Liver (tissue), 2 donors: Measurements from ENCODE around the gene KCNJ1.

Source experiments
- RAD21 ChIP-seq, 2 donors: IDR thresholded peaks; 2 replicates each; pipeline ENCODE4 v1.6.1; 2016; ENCODE audit warnings: antibody characterized with exemption in 2 of 2, mild to moderate bottlenecking in 2 of 2
- TAF1 ChIP-seq: conservative IDR thresholded peaks from 2 replicates; pipeline ENCODE4 v1.6.1; 2016; ENCODE audit warnings: antibody characterized with exemption, mild to moderate bottlenecking
- donor health status: healthy.

GRCh38 chr11:128848815-128849455, 18.2 kb downstream of the KCNJ1 start:
- TF ChIP-seq RAD21 (IDR thresholded peaks at IDR 0.05) (peak; percentile 55 to 72), TAF1 (no peak)
